Suppressor macrophage (primary cell): ENCODE data around the gene SYT6.

ENCODE experiments used
- DNase-seq, 4 experiments: peaks; one replicate each; pipeline ENCODE4 v3.0.0-alpha.2; 2020 to 2022

Gene SYT6

DNA sequence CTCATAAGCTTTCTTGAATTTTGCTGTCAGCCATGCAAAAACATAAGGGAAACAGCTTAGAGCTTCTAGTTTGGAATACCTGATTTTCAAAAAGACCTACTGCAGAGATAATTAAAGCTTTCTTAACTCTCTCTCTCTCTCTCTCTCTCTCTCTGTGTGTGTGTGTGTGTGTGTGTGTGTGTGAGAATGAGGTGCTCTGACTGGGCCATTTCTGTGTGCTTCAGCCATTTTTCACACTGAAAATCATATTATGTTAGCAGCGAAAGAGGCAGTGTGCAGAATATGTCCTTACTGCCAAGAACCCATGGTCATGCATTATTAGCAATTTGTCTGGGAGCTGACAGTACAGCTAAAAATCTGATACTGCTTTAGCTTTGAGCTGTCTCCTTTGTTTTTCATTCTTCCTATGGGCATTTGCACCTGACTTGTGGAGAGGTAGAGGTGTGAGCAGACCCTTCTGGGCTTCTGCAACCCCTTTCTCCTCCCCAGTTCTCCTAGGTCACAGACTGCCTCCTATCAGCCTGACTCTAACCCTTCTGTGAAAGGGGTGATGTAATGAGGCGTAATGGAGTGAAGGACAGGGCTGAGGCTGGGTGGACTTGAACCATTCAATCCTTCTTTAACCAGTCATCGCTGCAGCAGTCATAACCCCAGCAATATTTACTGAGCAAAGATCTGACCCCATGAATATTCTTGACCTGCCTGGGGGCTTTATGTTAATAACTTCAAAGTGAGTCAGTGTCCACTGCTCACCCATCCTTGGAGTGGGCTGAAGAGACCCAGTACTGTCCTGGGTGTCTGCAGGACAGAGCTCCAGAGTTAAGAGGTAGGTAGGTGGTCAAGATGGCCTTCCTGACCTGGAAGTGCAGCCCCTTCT is 61.2 kb downstream of the SYT6 start:
- DNase-seq = no peak

DNA sequence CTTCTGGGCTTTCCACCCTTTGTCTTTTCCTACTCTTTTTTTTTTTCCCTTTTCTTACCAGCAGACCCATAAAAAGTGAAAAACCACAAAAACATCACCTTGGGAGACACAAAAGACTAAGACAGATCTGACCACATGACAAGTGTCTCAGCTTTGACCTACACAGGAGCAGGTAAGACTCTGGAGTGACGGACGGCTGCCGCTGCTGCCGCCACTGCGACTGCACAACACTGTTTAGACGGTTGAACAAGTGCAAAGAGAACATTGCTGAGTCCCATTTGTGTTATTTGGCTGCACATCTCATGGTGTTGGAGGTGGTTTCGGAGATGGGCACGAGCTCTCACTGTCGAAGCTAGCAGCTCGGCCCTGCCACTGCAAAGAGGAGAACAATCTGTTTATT is 62.0 kb downstream of the SYT6 start:
- DNase-seq = no peak

DNA sequence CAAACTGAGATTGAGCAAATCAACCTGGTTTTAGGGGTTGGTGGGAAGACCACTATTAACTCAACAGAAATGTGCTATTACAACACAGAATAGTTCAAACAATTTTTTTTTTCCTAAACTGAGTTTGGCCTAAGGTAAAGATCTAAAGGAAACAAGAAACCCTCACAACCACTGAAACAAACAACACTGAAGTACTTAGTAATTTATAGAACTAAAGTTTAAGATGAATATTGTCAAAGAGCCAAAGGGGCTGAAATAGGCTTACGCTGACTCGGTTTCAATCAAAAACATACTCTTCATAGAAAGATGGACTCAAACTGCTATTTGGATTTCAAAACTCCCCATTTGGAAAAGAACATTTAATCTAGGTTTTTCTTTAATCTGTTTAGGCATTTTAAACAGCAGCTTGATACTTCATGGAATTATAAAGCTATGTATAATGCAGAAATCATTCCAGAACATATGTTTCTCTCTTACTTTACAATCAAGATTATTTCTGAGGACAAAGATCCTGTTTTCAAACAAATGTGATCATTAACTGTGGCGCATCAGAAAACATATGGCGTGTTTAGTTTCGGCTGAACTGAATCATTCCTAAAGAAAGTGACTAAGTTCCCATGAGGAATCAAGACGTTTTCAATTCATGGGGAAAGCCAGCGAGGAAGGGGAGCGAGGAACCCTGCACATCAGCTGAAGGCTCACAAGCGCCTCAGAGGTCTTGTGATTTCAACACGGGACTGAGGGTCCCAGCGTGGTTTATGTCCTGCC is 62.7 kb downstream of the SYT6 start:
- DNase-seq = no peak

DNA sequence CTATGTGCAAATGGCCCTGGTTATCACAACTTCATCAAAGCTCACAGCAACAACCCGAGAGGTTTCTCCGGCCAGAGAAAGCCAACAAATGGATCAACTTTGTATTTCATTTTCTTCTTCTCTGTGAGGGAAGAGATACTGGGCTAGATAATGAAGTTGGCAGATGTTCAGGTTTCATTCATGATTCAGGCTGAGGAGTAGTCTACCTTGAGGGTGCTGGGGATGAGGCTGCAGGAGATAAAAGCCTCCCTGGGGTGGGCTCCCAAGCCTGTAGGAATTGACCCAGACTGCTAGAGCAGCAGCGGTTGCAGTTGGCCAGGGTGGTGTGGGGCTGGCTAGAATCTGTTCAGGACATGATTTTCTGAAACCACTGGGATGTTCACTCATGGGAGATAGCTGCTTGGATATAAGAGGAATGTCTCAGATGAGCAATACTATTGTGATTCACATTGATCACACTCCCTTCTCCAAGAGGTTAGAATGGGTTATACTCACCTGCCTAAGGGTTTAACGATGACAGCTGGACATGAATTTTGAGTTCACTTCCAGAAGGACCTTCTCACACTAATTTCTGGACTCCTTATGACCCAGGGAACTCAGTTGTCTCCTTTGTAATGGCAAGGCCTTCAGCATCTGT is 64.0 kb downstream of the SYT6 start:
- DNase-seq = no peak

DNA sequence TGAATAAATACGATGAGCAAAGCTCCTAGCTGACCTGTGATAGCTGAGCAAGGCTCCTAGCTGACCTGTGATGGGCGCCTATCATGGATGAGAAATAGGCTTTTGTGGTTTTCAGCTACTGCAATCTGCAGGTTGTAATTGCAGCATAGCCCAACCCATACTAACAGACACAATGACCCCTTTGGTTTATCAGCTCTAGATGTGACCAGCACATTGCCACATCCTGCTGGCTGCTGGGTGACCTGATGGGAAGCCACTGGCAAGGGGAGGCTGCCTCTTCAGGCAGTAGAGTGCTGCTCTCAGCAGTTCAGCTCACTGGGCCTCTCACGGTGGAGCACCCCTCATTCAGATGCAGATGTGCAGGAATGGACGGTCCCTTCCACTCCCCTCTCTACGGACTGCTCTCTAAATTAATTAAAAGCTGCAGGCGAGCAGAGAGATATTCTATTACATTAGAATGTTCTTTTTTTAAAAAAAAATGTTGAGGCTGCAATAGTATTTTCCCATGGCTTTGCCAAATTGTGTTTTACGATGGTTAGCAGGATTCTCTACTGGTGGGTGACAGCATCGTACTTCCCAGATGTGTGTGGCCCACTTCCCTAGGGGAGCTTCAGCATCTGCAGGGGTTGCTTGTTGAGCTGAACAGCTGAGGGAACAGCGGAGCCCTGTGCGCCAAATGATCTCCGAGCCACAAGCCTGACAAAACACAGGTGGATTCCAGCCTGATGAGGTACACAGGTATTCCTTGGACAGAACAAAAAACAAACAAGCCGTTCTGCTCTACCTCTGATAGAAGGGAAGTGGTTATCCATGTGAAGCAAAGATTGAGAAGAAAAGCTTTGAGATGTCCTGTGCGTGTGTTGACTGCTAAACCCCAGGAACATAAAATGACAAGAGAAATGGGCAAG is 65.0 kb downstream of the SYT6 start:
- no peak for DNase-seq

DNA sequence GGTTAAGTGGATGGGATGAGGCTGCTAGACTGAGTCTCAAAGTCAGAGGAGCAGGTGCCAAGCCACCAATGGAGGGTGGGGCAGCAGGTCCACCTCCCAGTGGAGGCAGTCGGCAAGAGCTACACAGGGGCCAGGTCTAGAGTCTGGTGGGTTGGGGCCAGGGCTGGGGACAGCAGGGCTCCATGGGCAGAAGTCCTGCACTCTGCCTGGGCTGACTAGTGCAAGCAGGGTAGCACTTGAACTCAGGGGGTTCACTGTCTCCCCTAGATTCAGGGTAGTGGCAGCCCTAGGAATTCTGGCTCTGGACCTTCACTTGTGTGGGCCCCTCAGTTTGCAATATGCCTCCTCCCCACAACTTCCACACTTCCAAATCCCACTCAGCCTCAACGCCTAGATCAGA is 66.2 kb downstream of the SYT6 start:
- no peak for DNase-seq

DNA sequence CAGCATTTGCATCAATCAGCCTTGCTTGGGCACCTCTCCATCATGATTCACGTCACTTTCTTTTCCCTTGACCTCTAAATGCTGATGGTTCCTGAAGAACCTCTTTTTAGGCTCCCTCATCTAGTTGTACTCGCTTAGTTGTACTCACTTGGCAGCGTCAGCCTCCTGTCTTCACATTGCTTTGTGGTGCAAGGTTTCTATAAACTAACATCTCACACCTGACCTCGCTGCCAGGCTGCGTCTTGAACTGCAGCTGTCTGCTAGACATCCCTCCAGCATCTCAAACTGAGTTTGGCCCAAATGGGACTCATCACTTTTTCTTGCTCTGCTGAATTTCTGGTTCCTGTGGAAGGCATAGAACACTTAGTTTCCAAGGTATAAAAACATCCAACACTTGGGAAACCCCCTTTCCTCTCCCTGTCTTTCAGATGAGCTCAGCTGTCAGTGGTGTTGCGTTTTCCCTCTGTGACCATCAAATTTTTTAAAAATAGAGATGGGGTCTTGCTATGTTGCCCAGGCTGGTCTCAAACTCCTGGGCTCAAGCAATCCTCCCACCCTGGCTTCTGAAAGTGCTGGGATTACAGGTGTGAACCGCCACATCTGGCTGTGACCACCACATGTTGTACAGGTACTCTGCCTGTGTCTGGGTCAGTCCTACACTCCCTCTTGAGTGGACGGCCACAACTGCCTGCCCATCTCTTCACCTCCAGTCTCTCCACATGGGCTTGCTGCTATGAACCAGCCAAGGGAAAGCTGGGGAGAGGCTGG is 66.9 kb downstream of the SYT6 start:
- no peak for DNase-seq

DNA sequence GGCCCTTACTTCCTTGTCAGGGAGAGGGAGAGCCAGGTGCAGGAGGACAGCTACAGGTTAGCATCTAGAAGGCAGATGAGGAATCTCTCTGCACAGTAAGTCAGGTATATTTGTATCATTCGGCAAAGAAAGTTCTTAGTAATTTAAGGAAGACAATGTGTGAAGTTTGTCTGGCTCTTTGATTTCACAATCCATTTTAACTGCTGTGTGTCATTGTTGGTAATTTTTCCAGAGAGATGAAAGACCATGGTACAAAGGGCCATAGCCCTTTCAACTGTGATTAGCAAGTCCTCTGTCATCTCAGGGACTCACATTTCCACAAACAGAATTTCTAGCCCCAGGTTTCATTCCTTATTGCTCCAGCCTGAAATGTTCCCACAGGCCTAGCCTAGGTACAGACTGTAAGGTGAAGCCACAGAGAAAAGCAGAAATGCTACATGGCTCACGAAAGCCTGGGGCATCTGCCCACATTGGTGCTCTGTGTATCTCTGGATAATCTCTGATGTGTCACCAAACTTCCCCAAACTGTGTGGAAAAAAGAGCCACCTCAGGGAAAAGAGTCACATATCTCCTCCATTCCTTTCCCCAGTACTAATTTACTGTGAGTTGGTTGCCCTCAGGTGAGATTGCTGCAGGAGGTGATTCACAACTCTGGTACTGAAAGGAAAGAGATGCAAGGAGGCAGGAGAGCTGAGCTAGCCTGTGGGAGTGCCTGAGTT is 70.6 kb downstream of the SYT6 start:
- peak; percentile 62 to 77 (median 69) for DNase-seq

DNA sequence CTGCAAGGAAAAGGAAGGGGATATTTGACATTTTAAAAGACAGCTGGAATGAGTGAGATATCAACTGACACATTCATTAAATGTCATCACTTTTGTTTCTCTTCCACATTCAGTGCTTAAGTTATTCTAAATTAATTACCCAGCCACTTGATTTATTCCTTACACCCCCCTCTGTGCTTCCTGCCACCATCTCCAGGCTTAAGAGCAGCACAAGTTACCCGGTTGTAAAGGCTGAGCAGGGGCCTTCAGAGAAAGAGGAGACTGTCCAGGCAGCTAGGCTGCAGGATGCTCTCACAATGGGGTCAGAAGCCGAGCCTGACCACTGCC is 71.4 kb downstream of the SYT6 start:
- no peak for DNase-seq

DNA sequence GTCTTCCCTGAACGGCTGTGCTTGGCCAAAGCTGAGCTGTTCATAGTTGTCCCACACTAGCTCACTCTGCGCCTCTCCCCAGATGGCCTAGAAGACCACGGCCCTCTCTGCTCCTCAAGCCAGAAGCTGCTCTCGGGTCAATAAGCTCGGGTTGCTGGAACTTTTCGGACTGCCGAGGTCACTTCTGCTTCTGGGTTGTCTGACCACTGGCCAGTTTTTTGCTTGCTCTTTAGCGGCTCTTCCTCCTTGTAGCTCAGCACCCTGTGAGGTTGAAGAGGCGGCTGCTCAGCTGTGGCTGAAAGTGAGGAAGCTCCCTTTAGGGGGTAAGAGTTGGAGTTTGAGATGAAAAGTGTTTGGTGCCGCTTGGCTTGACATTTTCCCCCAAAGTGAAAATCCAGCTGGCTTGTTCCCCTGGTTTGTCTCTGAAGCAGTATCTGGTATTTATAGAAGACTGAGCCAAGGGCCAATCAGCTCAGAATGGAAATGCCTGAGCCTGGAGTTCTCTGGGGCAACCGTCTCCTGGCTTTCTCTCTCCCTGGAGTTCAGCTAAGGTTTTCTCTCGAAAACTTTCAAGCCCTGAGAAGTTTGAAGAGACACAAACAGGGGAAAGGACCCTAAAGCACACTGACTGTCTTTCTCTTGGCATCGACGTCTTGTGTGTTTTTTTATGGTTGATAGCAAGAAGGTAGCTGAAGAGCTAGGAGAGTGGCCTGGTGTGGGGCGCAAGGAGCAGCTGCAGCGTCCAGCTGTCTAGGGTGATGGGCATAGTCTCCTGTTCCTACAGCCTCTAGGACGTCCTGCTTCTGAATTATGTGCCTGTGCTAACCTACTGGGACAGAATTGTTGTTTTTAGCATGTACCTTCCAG is 72.0 kb downstream of the SYT6 start:
- DNase-seq = peak; percentile 78 to 90 (median 89)

DNA sequence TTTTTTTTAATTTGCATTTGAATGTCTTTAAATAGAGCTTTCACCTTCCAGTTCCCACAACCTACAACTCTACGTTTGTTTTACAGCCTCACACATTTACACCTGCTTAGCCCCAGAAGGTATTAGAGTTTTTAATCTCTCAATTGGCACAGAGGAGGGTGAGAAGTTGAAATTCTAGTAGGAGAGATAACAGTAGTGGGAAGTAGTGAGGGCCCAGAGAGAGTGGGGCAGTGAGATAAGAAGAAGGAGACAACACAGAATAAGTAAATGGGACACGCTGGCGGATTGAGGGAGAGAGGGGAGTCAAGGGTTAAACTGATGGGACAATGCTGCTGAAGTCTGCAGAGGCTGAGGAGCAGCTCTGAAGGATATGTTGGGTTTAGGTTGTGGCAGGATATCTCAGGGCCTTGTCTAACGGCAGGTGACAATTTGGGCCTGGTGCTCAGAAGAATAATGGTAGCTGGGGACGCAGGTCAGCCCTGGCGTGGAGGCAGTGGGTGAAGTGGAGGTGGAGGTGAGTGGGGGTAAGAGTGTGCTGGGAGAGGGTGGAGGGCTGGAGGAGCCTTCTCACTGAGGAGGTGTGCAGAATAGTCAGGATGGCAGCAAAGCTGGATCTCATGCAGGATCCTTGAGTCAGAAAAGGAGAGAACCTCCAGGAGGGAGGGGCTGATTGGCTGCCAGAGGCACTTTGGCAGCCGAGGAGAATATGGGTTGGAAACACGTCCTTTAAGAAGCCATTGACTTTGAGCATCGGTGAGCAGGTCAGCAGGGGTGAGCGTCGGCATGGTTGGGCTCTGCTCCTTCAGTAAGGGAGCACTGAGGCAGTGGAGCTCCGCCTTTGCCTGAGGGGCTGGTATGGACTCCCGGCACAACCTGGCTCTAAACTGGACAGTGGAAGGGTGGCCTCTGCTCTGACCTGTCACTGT is 72.9 kb downstream of the SYT6 start:
- no peak for DNase-seq

DNA sequence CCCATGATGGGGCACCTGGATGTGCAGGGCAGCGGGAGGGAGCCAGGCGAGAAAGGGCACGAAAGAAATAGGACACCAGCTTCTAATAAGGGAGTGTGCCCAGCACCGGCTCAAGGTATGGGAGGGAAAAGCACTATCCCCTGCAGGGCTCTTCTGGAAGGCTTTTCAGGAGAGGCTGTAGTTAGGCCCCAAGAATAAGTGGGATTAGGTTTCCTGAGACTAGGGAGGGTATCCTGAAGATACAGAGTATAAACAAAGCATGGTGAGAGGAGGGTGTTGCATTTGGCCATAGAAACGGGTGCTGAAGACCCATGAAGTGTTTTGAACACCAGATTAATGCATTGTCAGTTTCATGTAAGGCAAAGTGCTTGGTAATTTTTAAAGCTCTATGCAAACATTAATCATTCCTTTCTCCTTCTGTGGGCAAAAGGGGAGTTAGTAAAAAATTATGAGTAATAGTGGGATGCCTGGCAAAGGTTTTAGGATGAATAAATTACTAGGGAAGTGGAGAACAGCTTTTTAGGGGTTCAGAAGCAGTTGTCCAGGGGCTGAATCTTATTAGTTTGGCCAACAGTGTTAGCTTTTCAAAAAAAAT is 74.0 kb downstream of the SYT6 start:
- no peak for DNase-seq

DNA sequence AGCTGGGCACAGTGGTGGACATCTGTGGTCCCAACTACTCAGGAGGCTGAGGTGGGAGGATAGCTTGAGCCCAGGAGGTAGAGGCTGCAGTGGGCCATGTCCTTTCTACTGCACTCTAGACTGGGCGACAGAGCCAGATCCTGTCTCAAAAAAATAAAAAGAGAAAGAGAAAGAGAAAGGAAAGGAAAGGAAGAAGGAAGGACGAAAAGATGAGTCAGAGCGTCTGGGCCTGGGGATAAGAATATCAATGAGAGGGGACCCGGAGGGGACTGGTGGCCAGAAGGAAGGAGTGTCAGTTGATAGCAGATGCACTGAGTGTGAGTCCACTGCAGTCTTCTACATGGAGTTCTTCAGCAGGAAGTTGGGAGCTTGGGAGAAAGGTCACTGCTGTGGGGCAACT is 75.6 kb downstream of the SYT6 start:
- DNase-seq = peak; percentile 5 to 46 (median 34)

DNA sequence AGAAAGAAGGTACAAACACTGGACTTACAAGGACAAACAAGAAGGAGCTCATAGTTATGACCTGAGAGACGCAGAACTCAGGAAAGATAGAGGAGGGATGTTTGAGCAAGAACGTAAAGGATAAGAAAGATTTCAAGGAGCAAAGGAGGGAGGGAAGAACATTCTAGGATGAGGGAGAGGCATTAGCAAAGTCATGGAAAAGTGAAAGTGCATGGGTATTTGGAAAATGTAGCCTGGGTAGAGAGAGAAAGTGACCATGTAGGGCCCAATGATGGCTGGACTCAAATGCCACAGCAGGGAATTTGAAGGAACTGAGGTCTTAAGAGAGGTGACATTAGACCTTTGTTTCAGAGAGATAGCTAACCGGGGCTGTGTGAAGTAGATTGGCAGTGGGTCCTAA is 76.5 kb downstream of the SYT6 start:
- DNase-seq = no peak

DNA sequence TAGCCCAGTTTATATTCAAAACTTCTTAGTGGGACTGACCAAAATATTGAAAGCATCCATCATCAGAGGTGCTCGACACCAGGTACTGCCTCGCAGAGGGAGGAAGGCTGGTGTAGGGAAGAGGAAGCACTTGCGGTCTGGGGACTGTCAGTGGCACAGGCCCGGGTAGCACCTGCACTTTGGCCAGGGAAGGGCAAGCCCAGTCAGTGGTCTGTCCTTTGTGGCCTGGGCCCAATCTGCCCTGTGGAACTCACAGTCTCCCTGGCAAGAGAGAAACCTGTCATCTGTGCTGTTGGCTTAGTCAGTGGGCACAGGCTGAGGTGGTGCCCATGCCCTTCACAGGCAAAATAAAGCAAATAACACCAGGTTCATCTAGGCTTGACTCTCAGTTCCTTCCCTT is 77.4 kb downstream of the SYT6 start:
- DNase-seq = no peak

DNA sequence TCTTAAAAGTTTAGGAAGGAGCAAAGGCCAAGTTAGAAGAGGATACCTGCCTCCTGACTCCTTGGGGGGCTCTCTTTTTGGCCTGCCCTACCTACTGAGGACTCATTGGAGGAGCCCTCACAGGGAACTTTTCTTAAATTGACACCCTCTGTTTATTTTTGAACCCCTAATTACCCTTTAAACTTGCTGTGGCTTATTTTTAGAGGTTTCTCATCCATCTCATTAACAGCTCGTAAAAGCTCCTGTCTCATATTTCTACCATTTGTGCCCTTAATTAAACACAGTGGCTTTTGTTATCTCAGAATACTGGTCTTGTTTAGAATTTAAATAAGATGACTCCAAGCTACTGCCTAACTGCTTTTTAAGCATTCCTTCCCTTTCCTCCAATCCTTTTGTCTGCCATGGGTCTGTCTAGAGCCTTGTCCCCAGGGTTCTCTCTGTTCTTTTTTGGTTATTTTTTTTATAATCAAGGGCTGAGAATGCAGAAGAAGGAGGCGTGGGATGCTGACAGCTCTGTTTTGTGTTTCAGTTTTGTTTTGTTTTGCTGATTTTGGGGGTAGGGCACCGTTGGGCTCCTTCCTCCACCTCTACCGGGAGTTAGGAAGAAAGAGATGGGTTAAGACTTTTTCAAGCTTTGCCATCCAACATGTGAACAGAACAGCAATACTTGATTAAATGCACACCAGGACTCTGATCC is 78.0 kb downstream of the SYT6 start:
- DNase-seq = peak in 3 of 4 experiments; percentile 38 to 52 (median 40)

DNA sequence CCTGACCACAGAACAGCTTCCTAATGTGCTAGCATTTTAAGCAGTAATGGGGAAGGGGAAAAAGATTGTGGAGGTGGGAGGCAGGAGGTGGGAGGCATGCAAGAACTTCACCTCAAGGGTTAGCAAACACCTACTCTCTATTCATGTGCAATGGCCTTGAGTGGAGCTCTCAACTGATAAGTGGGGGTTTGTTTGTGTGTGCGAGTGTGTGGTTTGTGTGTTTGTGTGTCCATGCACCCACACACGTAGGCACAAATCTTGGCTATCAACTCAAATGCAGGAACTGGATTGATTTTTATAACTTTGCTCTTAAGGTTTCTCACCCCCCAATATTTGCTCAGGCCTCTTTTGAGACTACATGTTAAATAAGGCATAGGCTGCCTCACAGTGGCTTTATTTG is 78.6 kb downstream of the SYT6 start:
- no peak for DNase-seq

DNA sequence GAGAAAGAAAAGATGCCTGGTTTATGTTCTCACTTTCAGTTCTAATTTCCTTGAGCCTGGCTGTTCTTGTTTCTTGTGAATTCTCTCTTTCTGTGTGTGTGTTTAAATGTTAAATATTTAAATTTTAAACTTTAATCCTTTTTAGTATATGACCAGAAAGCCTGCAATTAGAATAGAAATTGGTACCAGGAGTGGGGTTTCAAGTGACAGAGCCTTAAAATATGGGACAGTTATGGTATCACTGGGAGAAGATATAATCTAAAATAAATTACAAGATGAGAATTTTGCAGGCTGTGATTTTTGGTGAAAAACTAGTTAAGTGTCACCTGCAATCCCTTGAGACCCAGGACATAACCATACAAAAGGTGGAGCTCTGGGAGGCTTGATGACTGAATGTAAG is 81.4 kb downstream of the SYT6 start:
- no peak for DNase-seq
